Measurements from ENCODE around the gene ELAC1.
"Not testable (repeated sequence)": the region's sequence is repeated elsewhere in the genome, so short reads cannot be mapped to it uniquely, and the experiment has no call there.

Gene ELAC1, protein sequence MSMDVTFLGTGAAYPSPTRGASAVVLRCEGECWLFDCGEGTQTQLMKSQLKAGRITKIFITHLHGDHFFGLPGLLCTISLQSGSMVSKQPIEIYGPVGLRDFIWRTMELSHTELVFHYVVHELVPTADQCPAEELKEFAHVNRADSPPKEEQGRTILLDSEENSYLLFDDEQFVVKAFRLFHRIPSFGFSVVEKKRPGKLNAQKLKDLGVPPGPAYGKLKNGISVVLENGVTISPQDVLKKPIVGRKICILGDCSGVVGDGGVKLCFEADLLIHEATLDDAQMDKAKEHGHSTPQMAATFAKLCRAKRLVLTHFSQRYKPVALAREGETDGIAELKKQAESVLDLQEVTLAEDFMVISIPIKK
- total RNA-seq = 6.1 to 8.6 (median 7.4) reads per million in 4 experiments

DNA sequence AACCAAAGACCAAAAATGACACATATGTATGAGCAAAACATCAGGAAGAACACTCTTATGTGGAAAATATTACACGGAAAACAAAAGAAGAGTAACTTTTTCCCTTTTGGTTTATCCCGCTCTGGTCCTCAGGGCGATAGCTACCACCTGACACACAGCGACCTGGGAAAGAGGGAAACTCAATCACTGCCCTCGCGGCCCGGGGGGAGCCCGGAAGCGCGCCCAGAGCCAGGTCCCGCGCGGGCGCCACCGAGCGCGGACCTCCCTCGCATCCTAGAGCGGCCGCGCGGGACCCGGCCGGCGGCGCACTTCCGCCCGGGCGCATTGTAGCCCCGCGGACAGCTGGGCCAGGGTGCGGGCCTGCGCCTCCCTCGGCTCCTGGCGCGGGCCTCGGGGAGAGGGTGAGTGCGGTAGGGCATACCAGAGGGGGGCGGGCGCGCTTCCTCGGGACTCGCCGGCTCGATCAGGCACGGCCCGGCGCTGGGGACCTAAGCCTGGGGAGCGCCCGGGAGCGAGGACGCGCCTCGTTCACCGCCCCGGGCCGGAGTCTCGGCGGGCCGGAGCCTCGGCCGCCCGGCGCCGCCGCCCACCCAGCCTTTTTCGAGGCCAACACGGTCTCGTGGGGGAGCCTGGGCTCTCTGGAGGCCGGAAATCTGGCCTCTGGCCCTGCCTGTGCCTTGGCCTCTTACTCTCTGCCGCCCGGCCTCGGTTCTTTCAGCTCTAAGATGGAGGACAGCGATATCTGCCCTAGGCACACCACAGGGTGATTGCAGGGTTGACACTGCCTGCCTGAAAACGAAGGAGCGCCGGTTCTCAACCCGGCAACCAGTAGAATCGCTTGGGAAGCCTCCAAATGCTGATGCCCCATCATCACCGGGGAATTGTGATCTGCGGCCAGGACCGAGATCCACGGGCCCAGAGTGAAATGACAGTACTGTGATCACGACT lies at the start of gene ELAC1:
TSS of gene ELAC1 (plus strand) at position 327 of the 948 bp plus-strand sequence. CDS start 6,365 bp downstream, outside the sequence.
- peak; percentile 25 for DNase-seq

DNA sequence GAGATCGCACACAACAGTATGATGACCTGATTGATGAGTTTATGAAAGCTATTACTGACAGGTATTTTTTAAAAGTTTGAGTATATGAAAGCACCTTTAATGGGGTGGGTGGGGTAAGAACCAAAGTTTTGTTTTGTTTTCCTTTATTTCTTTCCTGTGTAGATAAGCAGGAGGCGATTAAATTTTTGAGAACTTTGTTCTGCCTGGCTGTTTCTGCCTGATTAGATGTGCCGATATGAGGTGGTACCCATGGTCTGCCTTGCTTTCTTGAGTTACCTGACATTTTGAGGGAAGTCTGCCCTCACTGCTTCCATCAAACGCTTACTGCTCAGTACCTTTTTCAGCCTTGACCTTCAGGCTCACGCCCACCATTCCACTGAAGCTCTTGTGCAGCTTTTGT lies 49.7 kb upstream of the ELAC1 start:
- DNase-seq = no peak

DNA sequence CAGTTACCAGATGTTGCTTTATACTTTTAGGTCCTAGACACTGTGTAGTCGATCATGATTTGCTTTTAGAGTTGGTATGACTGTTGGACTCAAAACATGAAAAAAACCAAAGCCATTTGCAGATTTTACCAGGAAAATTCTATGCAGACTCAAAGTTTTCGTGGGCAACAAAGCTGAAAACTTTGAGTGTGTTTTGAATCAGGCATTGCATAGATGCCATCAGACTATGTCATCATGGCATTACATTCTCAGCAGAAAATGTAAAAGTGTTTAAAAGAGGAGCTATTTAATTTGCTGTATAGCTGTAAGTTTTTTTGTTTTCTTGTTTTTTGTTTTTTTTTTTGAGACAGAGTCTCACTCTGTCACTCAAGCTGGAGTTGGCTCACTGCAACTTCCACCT lies 43.5 kb upstream of the ELAC1 start:
- DNase-seq = no peak

DNA sequence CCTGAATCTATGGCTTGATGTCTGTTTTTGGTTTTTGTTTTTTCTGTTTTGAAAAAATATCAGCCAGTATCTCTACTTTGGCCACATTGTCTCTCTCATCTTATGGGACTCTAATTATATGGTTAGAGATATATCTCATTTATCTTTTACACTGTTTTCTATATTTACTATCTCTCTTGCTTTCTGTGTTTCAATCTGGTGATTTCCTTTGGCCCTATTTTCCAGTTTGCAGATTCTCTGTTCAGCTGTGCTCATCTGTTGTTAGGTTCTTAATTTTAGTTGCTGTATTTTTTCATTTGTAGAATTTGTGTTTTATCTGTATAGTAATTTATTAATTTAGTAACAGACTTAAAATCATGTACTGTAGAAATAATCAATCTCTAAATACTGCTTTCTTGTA lies 41.3 kb upstream of the ELAC1 start:
- DNase-seq = no peak

DNA sequence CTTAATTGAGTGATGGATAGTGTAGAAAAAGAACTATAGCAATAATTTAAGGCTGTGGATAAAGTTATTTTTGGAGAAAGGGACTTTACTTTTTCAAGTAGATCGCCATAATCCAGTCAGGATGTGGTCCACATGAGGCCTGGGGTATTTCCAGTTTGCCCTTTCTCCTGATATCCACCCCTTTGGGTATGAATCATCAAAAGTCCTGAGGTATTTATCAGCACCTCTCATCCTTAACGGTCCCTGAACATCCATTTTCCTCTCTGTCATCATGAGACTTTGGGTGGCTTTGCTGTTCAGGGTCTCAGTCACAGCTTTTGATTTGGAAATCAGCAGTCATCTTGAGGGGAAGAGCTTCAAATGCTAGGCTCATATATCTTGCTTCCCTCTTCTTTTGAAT lies 39.3 kb upstream of the ELAC1 start:
- DNase-seq = no peak

DNA sequence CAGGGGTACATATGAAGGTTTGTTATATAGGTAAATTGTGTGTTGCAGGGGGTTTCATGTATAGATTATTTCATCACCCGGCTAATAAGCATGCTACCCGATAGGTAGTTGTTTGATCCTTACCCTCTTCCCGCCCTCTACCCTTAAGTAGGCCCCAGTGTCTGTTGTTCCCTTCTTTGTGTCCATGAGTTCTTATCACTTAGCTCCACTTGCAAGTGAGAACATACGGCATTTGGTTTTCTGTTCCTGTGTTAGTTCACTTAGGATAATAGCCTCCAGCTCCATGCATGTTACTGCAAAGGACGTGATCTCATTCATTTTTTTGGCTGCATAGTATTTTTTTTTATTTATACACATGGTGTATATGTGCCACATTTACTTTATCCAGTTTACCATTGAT lies 34.2 kb upstream of the ELAC1 start:
- no peak for DNase-seq

DNA sequence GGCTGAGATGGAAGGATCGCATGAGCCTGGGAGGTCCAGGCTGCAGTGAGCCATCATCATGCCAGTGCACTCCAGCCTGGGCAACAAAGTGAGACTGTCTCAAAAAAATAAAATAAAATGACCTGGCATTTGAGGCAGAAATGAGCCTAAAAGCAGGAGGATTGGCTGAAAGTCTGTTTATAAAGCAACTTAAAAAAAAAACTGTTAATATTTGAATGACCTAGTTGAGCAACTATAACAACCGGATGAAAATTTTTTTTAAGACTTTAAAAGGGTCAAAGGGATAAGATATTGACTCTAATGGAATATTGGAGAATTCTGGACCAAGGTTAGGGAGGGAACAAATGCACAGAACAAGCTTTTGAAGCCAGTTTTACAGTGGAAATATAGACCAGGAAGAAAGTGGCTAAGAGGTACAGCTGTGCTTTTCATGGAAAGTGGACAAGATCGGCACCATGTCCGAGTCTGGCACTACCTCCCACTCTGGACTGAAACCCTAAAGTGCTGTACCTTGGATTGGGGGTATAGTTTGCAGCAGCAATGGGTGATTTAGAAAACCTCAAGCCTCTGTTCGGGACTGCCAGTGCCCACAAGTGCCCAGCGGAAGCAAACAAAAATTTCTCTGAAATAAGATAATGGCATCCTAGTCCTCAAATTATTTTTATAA lies 33.2 kb upstream of the ELAC1 start:
- DNase-seq = no peak

DNA sequence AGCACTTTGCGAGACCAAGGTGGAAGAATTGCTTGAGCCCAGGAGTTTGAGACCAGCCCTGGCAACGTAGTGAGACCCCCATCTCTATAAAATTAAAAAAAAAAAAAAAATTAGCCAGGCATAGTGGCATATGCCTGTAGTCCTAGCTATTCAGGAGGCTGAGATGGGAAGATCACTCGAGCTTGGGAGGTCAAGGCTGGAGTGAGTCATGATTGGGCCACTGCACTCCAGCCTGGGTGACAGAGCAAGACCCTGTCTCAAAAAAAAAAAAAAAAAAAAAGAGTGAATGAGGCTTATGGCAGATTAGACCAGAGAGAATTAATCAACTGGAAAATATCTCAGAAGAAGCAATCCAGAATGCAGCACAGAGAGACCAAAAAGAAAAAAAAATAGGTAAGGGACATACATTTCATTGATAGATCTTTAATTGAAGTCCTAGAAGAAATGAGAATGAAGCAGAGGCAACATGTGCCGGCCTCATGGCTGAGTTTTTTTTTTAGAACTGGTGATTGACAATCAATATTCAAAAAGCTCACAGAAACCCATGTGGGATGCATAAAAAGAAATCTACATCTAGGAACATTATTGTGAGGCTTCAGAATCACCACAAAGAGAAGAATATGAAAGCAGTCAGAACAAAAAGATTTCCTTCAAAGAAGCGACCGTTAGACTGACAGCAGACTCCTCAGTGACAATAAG lies 32.2 kb upstream of the ELAC1 start:
- DNase-seq = no peak

DNA sequence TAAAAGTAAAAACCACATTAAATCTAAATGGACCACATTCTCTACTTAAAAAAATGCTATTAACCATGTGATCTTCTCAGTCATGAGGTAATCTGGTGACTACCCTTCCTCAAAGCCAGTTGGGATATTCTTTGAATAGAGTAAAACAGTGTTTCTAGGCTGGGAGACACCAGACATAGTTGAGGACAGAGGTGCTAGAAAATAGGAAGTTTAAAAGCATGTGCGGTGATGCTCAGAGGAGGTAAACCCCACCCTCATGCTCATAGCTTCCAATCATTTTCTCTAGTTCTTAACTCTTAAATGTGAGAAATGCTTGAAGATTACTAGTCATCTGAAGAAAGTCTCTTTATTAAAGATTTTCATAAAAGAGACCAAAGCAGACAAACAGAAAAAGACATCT lies 30.7 kb upstream of the ELAC1 start:
- no peak for DNase-seq

DNA sequence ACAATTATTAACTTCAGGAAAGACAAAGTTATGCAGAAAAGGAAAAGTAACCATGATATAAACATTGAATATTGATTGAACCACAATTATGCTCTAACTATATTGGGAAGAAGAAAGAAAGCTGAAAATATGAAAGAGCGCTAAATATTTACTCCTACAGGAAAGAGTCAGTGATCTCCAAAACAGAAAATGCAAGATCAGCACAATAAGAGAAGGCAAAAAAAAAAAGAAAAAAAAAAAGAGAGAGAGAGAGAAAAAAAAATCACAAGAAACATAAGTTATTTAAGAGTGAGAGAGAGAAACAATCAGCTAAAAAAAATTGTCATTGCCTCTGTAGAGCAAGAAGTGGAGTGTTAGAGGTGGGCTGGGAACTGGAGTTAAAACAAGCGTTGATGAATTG lies 28.9 kb upstream of the ELAC1 start:
- no peak for DNase-seq

DNA sequence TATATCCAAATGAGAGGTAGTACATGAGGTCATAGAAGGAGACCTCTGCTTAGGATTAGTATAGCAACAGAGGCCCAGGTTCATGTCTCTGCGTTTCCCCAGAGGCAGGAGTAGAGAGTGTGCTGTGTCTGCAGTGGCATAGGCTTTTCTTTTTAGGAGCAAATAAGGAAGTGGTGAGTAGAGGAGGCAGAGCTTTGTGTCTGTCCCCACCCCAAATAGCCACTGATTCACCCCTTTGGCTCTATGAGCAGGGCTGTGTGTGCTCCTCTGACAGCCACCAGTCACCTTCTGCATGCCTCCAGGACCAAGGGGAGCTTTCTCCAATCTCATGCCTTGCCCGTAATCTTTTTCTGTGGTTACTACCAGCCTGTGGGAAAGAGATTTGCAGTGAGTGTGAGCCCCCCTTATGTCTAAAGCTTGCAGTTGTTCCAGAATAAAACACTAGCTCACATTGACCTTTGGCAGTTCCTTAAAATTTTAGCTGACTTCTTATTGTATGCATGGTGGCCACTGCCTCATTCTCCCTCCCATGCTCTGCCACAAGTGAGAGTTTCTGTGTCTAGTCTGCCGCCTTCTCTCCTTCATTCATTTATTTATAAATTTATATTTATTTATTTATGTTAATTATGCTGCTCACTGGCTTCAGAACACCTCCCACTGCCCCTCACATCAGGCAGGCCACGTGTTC lies 23.5 kb upstream of the ELAC1 start:
- no peak for DNase-seq

DNA sequence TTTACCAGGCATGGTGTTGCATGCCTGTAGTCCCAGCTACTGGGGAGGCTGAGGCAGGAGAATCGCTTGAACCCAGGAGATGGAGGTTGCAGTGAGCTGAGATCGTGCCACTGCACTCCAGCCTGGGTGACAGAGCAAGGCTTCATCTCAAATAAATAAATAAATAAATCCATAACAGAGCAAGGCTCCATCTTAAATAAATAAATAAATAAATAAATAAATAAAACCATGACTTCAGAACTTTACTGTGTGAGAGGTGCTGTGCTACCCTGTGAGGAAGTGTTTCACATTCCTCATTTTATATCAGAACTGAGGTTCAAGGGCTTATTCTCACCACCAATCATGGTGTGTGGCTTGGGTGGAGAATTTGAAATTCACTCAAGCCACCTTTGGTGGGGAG lies 21.9 kb upstream of the ELAC1 start:
- DNase-seq = not testable (repeated sequence)

DNA sequence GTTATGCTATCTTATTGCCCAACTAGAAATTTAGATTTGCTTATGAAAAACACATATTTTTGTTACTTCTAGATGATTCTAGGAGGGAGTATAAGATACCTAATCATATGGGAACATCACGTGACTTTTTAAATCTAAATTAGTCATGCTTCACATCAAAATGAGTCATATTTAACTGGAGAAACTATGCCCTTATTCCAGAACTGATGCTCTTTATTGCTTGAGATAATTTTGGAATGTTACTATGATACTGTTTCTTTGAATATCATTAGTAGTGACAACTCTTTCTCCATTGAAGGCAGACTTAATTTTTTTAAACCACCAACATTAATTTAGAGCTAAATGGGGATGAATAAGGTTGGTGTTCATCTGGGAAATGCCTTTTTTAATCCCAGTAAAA lies 19.9 kb upstream of the ELAC1 start:
- no peak for DNase-seq

DNA sequence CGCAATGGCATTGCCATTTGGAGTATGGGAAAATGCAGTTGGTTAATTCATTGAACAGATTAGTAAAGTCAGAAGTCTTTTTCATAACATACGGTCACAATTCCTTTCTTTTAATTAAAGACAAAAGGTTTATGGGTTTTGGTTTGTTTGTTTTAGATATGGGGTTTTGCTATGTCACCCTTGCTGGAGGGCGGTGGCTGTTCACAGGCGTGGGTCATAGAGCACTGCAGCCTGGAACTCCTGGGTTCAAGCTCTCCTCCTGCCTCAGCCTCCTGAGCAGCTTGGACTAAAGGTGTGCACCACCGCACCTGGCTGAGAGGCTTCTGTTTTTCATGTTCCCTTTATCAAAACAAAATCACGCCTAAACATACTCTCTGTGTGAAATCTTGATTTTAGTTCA lies 18.7 kb upstream of the ELAC1 start:
- DNase-seq = no peak

DNA sequence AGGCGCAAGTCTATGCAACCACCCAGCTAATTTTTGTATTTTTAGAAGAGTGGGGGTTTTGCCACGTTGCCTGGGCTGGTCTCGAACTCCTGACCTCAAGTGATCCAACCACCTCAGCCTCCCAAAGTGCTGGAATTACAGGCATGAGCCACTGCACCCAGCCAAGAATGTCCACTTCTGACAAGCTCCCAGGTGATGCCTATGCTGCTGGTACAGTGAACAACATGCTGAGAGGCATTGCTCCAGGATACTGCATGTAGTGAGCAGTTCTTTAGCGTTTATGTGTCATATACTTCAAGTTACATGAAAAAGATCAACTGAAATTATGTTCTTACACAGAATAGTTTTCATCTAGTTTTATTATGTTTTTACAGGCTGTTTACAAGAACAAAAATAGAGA lies 17.2 kb upstream of the ELAC1 start:
- no peak for DNase-seq

DNA sequence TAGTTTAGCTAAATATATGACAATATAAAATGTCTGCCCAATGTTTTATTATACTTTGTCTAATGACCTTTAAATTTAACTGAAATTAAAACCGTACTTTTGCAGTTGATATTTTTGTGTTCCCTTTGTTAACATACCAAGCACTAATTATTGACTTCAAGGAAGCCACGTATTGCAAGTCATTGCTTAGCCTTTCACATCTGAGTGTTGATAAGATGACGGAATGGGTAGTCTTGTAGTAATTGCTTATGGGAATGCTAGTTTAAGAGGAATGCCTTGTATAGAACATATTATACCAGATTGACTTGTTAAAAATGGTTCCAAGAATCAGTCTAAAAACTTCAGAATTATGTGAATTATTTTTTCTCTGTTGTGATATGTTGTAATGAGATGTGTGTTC lies 14.0 kb upstream of the ELAC1 start:
- DNase-seq = no peak

DNA sequence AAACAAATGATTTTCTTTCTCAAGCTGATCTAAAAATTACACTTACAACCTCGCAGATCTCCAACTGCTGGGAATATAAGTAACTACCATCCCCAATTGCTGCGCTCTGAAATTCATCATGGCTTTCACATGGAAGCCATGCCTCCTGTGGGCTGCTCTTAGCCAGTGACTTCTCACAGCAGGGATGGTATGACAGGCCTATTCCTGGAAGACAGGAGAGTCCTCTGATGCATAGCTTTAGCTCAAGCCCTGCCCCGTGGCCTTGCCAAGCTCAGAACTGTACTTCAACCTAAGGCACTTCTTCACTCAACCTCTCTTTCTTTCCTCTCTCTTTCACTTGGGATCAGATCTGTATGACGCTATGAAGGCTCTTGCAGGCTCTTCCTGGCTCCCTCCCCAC lies 12.6 kb upstream of the ELAC1 start:
- no peak for DNase-seq

DNA sequence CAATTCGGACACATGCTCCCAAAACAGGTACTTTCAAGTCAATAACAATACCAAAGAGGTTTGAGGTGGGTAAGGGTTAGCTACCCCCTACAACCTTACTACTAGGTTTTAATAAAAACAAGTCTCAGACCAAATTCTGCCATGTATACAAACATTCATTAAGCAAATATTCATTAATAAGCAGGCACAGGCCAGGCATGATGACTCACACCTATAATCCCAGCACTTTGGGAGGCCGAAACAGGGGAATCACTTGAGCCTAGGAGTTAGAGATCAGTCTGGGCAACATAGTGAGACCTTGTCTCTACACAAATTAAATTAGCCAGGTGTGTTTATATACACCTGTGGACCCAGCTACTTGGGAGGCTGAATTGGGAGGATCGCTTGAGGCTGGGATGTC lies 11.7 kb upstream of the ELAC1 start:
- no peak for DNase-seq

DNA sequence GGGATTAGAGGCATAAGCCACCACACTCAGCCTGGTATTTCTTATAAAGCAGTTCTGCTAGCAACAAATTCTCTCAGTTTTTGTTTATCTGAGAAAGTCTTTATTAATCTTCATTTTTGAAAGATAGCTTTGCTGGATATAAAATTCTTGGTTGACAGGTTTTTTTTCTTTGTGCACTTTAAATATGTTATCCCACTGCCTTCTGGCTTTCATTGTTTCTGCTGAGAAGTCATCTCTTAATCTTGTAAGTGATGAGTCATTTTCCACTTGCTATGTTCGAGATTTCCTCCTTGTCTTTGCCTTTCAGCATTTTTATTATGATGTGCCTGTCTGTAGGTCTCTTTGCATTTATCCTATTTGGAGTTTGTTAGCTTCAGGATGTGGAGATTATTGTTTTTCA lies 5.9 kb upstream of the ELAC1 start:
- DNase-seq = no peak

DNA sequence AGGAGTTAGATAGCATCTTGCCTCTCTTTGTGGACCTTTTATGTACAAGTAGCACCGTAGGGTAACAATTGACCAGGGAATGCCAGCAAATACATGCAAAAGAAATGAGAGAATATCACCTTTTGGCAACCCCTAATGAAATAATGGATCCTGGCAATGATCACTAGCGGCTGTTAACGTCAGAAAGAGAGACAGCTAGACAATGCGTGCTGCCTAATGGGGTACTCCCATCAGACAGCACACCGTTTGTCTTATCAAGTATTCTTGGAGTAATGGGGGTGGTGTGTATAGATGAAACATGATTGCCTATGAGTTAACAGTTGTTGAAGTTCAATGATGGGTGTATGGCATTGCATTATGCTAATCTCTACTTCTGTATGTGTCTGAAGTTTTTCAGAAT lies 1.6 kb downstream of the ELAC1 start:
- no peak for DNase-seq

DNA sequence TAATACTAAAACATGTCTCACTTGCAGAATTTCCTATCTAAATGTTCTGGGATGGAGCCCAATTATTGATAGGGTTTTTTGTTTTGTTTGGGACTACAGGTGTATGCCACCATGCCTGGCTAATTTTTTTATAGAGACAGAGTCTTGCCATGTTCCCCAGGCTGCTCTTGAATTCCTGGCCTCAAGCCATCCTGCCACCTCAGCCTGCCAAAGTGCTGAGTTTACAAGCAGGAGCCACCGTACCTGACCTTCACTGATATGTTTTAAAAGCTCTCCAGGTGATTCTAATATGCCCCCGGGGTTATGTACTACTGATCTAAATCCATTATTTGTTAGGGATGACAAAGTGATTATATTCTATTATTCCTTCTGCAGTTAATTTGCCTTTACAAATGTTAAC lies 2.2 kb downstream of the ELAC1 start:
- no peak for DNase-seq

DNA sequence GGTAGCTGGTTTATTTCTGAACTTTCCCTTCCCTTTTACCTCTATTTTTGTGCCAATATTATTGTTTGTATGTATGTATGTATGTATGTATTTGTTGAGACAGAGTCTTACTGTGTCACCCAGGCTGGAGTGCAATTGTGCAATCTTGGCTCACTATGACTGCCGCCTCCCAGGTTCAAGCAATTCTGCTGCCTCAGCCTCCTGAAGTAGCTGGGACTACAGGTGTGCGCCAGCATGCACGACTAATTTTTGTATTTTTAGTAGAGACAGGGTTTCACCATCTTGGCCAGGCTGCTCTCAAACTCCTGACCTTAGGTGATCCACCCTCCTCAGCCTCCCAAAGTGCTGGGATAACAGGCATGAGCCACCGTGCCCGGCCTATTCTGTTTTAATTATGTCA lies 4.6 kb downstream of the ELAC1 start:
- DNase-seq = not testable (repeated sequence)

All from effector CD8-positive, alpha-beta T cell (primary cell).